HG03565 (cell line): ENCODE measurements around the gene LHX6.

Experiments used
- ATAC-seq: cut with Tn5 transposase; IDR thresholded peaks from one replicate; pipeline ENCODE4 v1.9.1; 2021; ENCODE audit warnings: mild to moderate bottlenecking, moderate library complexity; ENCODE audit not compliant: unreplicated experiment

Gene LHX6

GRCh38 chr9:122158202-122158601 lies 70.6 kb downstream of the LHX6 start:
- ATAC-seq, result no peak

GRCh38 chr9:122155796-122156195 lies 73.0 kb downstream of the LHX6 start:
- ATAC-seq, result no peak
